ENCODE measurements around the gene SMPX. TPM values are rescaled to one million over a fixed set of nuclear protein-coding genes. Genes with fewer than 3 reads are reported as not detected.

SMPX gene
- total and polyA plus RNA-seq, 2 of the 4 experiments (the other 2 are of a cell fraction): not detected

- Histone ChIP-seq H3K79me1 (ENCODE audit: low read depth in 1 of 2, low read length in 2 of 2) (no peaks in the 10 kb centered on the region), H3K9me3 (ENCODE audit: control insufficient read depth, insufficient read depth, low read length) (no peaks in the 10 kb centered on the region), H2BK20ac (ENCODE audit: low read depth, low read length) (no peak overlapping the region), H3K9me1 (ENCODE audit: insufficient read depth, low read length) (no peaks in the 10 kb centered on the region), H3K9ac (ENCODE audit: low read depth, low read length) (no peak overlapping the region), H2BK120ac (ENCODE audit: low read depth, low read length) (no peak overlapping the region), H3K18ac (ENCODE audit: low read depth, low read length) (no peak overlapping the region), H2AFZ (replicated peaks; ENCODE audit: low read length, poor library complexity) (no peak overlapping the region), H3K4me1 (ENCODE audit: control insufficient read depth, insufficient read depth, low read length) (no peaks in the 10 kb centered on the region), H3K4me2 (ENCODE audit: low read depth, low read length) (no peak overlapping the region), H4K5ac (ENCODE audit: low read depth, low read length) (no peak overlapping the region), H2AK5ac (ENCODE audit: low read depth, low read length) (no peak overlapping the region), H3K56ac (ENCODE audit: extremely low read depth, insufficient read depth, low read length) (no peak overlapping the region), H3K14ac (replicated peaks; ENCODE audit: low read depth, low read length) (no peak overlapping the region), H2BK15ac (ENCODE audit: low read depth, low read length) (no peak overlapping the region), H4K8ac (ENCODE audit: low read depth in 2 of 2, low read length in 2 of 2) (no peak overlapping the region), H2BK5ac (ENCODE audit: low read depth, low read length, poor library complexity, severe bottlenecking) (no peak overlapping the region), H3K4ac (ENCODE audit: low read depth, low read length) (no peak overlapping the region), H4K20me1 (ENCODE audit: insufficient read depth, low read length) (no peaks in the 10 kb centered on the region), H3K4me3 (ENCODE audit: insufficient read depth, low read depth, low read length) (no peak overlapping the region), H2AK9ac (replicated peaks; ENCODE audit: low read depth, low read length, poor library complexity) (no peak overlapping the region), H3K23ac (ENCODE audit: low read depth, low read length) (no peak overlapping the region), H4K91ac (ENCODE audit: insufficient read depth, low read depth, low read length) (no peak overlapping the region), H3K27me3 (ENCODE audit: control insufficient read depth, insufficient read depth, low read length) (peaks cover 6% of the 10 kb centered on the region; the same call in 1 of the 2 replicates), H3K36me3 (ENCODE audit: control insufficient read depth, insufficient read depth, low read length) (no peaks in the 10 kb centered on the region), H3K27ac (ENCODE audit: insufficient read depth, low read length) (no peak overlapping the region)
- ATAC-seq (ENCODE audit: low read depth) (no peak), DNase-seq (no peak)
- intact Hi-C loops (cut with micrococcal nuclease): loop anchor here (10.0 kb wide), 2 partner anchors 227 to 263 kb away; no protein-coding TSS in a partner anchor
- CTCF ChIA-PET: no interaction called here
- TF ChIP-seq USF2 (IDR thresholded peaks at IDR 0.05; ENCODE audit: low read depth, low read length) (no peak), FOS (IDR thresholded peaks at IDR 0.05; ENCODE audit: low read depth, low read length) (no peak)
- POLR2A ChIA-PET (ENCODE audit: unreplicated experiment): no interaction called here
- no CpG with 5 or more reads among the region's 4 CpGs for WGBS, 2 experiments (ENCODE audit: extremely low coverage in 2 of 2, insufficient read length in 1 of 2)
- dilution Hi-C loops (cut with HindIII; ENCODE audit: low sequenced_read_pairs, unreplicated experiment): no loop called here
- in situ Hi-C loops (cut with MboI; ENCODE audit: low sequenced_read_pairs): loop anchor here (25.0 kb wide), 1 partner anchor 1485 kb away; the partner anchor contains the start of gene RPS6KA3
- BruUV-seq (replicated peaks): no TSS peak
Measured at GRCh38 chrX:21747558-21747957, 10.4 kb downstream of the SMPX start.
